Measurements from ENCODE around the gene GTPBP2.
"Not testable (repeated sequence)": the region's sequence is repeated elsewhere in the genome, so short reads cannot be mapped to it uniquely, and the experiment has no call there.

GTPBP2 gene

GRCh38 chr6:43606019-43606418 lies 23.0 kb downstream of the GTPBP2 start:
- no peak overlapping the region for H3K4me3 ChIP-seq (ENCODE audit: low read length)
- no peak for DNase-seq (ENCODE audit: low read depth, low spot score)
- H3K9me3 ChIP-seq (ENCODE audit: control insufficient read depth, insufficient read depth, low read length): no peaks in the 10 kb centered on the region
- WGBS (ENCODE audit: insufficient coverage, insufficient read length): no CpG with 5 or more reads among the region's 2 CpGs
- no peaks in the 10 kb centered on the region for H3K4me1 ChIP-seq (ENCODE audit: control insufficient read depth, insufficient read depth, low read length)
- no peaks in the 10 kb centered on the region; the same call in 1 of the 2 replicates for H3K36me3 ChIP-seq (ENCODE audit: control insufficient read depth, insufficient read depth, low read length)
- H3K27me3 ChIP-seq (ENCODE audit: control insufficient read depth, insufficient read depth, low read length): no peaks in the 10 kb centered on the region
- no peak overlapping the region for H3K27ac ChIP-seq (ENCODE audit: low read length)

DNA sequence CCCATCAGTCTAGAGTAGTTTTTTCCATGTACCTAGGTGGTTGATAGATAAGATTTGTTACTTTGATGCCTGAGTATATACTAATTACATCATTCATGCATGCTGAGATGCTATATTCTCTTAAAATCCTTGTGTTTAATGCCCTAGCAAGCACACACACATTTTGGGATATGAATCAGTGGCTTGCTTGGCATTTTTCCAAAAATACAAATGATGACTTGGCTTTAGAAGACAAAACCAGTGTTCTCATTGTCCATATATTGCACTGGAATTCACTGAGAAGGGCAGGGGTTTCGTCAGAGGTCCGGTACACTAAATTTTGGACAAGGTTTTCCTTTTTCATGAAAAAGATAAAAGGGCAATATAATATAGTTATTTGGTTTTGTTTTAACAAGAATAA lies 24.9 kb downstream of the GTPBP2 start:
- H3K27me3 ChIP-seq (ENCODE audit: control insufficient read depth, insufficient read depth, low read length): no peaks in the 10 kb centered on the region
- no peaks in the 10 kb centered on the region for H3K4me1 ChIP-seq (ENCODE audit: control insufficient read depth, insufficient read depth, low read length)
- H3K9me3 ChIP-seq (ENCODE audit: control insufficient read depth, insufficient read depth, low read length): no peaks in the 10 kb centered on the region
- no peaks in the 10 kb centered on the region for H3K36me3 ChIP-seq (ENCODE audit: control insufficient read depth, insufficient read depth, low read length)
- H3K27ac ChIP-seq (ENCODE audit: low read length): no peak overlapping the region
- WGBS (ENCODE audit: insufficient coverage, insufficient read length): no CpG with 5 or more reads among the region's 2 CpGs
- H3K4me3 ChIP-seq (ENCODE audit: low read length): no peak overlapping the region
- no peak for DNase-seq (ENCODE audit: low read depth, low spot score)

DNA sequence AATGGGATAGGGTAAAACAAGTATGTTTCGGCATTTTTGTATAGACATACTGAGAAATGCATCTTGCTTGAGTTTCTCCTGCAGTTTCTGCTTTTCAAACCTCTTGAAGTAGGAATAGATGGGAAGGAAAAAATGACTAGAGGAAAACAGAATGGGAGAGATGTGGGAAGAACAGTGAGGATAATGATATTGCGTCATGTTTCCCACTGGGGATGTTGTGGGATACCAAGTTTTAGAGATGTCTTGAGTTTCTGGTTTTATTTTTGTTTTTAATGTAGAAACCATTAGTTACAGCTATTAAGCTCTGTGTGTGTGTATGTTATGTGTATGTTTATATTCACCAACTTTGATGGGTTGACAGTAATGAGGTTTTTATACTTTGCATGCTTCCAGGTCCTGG lies 28.5 kb downstream of the GTPBP2 start:
- no CpG with 5 or more reads among the region's 2 CpGs for WGBS (ENCODE audit: insufficient coverage, insufficient read length)
- Histone ChIP-seq H3K27me3 (ENCODE audit: control insufficient read depth, insufficient read depth, low read length) (no peaks in the 10 kb centered on the region), H3K4me1 (ENCODE audit: control insufficient read depth, insufficient read depth, low read length) (no peaks in the 10 kb centered on the region), H3K36me3 (ENCODE audit: control insufficient read depth, insufficient read depth, low read length) (no peaks in the 10 kb centered on the region), H3K4me3 (ENCODE audit: low read length) (no peak overlapping the region), H3K9me3 (ENCODE audit: control insufficient read depth, insufficient read depth, low read length) (no peaks in the 10 kb centered on the region), H3K27ac (ENCODE audit: low read length) (no peak overlapping the region)
- DNase-seq (ENCODE audit: low read depth, low spot score): no peak

- no peak for DNase-seq (ENCODE audit: low read depth, low spot score)
- Histone ChIP-seq H3K9me3 (ENCODE audit: control insufficient read depth, insufficient read depth, low read length) (no peaks in the 10 kb centered on the region), H3K27ac (ENCODE audit: low read length) (no peak overlapping the region), H3K4me3 (ENCODE audit: low read length) (no peak overlapping the region), H3K27me3 (ENCODE audit: control insufficient read depth, insufficient read depth, low read length) (no peaks in the 10 kb centered on the region), H3K36me3 (ENCODE audit: control insufficient read depth, insufficient read depth, low read length) (no peaks in the 10 kb centered on the region), H3K4me1 (ENCODE audit: control insufficient read depth, insufficient read depth, low read length) (no peaks in the 10 kb centered on the region)
- no CpG with 5 or more reads among the region's 1 CpG for WGBS (ENCODE audit: insufficient coverage, insufficient read length)
These were observed 35.1 kb downstream of the GTPBP2 start for GRCh38 chr6:43593938-43594337.

- H3K4me1 ChIP-seq (ENCODE audit: control insufficient read depth, insufficient read depth, low read length); DNase-seq (ENCODE audit: low read depth, low spot score); H3K9me3 ChIP-seq (ENCODE audit: control insufficient read depth, insufficient read depth, low read length); H3K27me3 ChIP-seq (ENCODE audit: control insufficient read depth, insufficient read depth, low read length); H3K27ac ChIP-seq (ENCODE audit: low read length); H3K4me3 ChIP-seq (ENCODE audit: low read length); H3K36me3 ChIP-seq (ENCODE audit: control insufficient read depth, insufficient read depth, low read length): not testable (repeated sequence)
- no CpG with 5 or more reads among the region's 1 CpG for WGBS (ENCODE audit: insufficient coverage, insufficient read length)
These were observed 39.5 kb downstream of the GTPBP2 start for GRCh38 chr6:43589564-43589963.

DNA sequence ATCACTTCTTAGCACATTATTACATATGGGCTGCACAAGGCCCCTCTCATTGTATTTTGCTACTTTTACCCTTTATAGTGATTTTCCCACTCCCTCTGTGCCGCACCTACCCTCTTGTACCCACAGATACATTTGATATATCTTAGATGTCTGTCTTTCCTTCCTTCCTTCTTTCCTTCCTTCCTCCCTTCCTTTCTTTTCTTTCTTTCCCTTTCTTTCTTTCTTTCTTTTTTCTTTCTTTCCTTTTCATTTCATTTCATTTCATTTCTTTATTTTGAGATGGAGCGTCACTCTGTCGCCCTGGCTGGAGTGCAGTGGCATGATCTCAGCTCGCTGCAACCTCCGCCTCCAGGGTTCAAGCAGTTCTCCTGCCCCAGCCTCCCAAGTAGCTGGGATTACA lies 40.9 kb downstream of the GTPBP2 start:
- H3K36me3 ChIP-seq (ENCODE audit: control insufficient read depth, insufficient read depth, low read length): peaks cover 10% of the 10 kb centered on the region; the same call in 1 of the 2 replicates
- no peaks in the 10 kb centered on the region for H3K9me3 ChIP-seq (ENCODE audit: control insufficient read depth, insufficient read depth, low read length)

GRCh38 chr6:43584892-43585570 lies 44.0 kb downstream of the GTPBP2 start:
- H3K4me3 ChIP-seq (ENCODE audit: low read length): no peak overlapping the region
- H3K36me3 ChIP-seq (ENCODE audit: control insufficient read depth, insufficient read depth, low read length): peaks cover 10% of the 10 kb centered on the region; the same call in 1 of the 2 replicates
- no peaks in the 10 kb centered on the region for H3K4me1 ChIP-seq (ENCODE audit: control insufficient read depth, insufficient read depth, low read length)
- H3K9me3 ChIP-seq (ENCODE audit: control insufficient read depth, insufficient read depth, low read length): no peaks in the 10 kb centered on the region
- WGBS (ENCODE audit: insufficient coverage, insufficient read length): no CpG with 5 or more reads among the region's 7 CpGs
- H3K27me3 ChIP-seq (ENCODE audit: control insufficient read depth, insufficient read depth, low read length): peaks cover 2% of the 10 kb centered on the region; the same call in 1 of the 2 replicates
- H3K27ac ChIP-seq (ENCODE audit: low read length): no peak overlapping the region
- DNase-seq (ENCODE audit: low read depth, low spot score): no peak

More for the DNA sequence above, 40.9 kb downstream of the GTPBP2 start:
- Histone ChIP-seq H3K4me3 (ENCODE audit: low read length) (no peak overlapping the region), H3K4me1 (ENCODE audit: control insufficient read depth, insufficient read depth, low read length) (no peaks in the 10 kb centered on the region), H3K27ac (ENCODE audit: low read length) (no peak overlapping the region), H3K27me3 (ENCODE audit: control insufficient read depth, insufficient read depth, low read length) (peaks cover 2% of the 10 kb centered on the region; the same call in 1 of the 2 replicates)
- no CpG with 5 or more reads among the region's 5 CpGs for WGBS (ENCODE audit: insufficient coverage, insufficient read length)
- no peak for DNase-seq (ENCODE audit: low read depth, low spot score)

- WGBS (ENCODE audit: insufficient coverage, insufficient read length): no CpG with 5 or more reads among the region's 5 CpGs
- no peak overlapping the region for H3K4me3 ChIP-seq (ENCODE audit: low read length)
- H3K9me3 ChIP-seq (ENCODE audit: control insufficient read depth, insufficient read depth, low read length): no peaks in the 10 kb centered on the region
- H3K4me1 ChIP-seq (ENCODE audit: control insufficient read depth, insufficient read depth, low read length): no peaks in the 10 kb centered on the region
- H3K36me3 ChIP-seq (ENCODE audit: control insufficient read depth, insufficient read depth, low read length): peaks cover 10% of the 10 kb centered on the region; the same call in 1 of the 2 replicates
- peaks cover 2% of the 10 kb centered on the region; the same call in 1 of the 2 replicates for H3K27me3 ChIP-seq (ENCODE audit: control insufficient read depth, insufficient read depth, low read length)
- no peak for DNase-seq (ENCODE audit: low read depth, low spot score)
- H3K27ac ChIP-seq (ENCODE audit: low read length): no peak overlapping the region
These were observed 46.2 kb downstream of the GTPBP2 start for GRCh38 chr6:43582911-43583310.

- H3K9me3 ChIP-seq (ENCODE audit: control insufficient read depth, insufficient read depth, low read length): no peaks in the 10 kb centered on the region
- no peak for DNase-seq (ENCODE audit: low read depth, low spot score)
- H3K4me1 ChIP-seq (ENCODE audit: control insufficient read depth, insufficient read depth, low read length): no peaks in the 10 kb centered on the region; the same call in 1 of the 2 replicates
- H3K27me3 ChIP-seq (ENCODE audit: control insufficient read depth, insufficient read depth, low read length): no peaks in the 10 kb centered on the region
- H3K27ac ChIP-seq (ENCODE audit: low read length): no peak overlapping the region
- WGBS (ENCODE audit: insufficient coverage, insufficient read length): no CpG with 5 or more reads among the region's 2 CpGs
- no peak overlapping the region for H3K4me3 ChIP-seq (ENCODE audit: low read length)
- peaks cover 3% of the 10 kb centered on the region; the same call in 1 of the 2 replicates for H3K36me3 ChIP-seq (ENCODE audit: control insufficient read depth, insufficient read depth, low read length)
These were observed 49.9 kb downstream of the GTPBP2 start for GRCh38 chr6:43579171-43579570.

- WGBS (ENCODE audit: insufficient coverage, insufficient read length): no CpG with 5 or more reads among the region's 3 CpGs
- no peak overlapping the region for H3K27ac ChIP-seq (ENCODE audit: low read length)
- no peaks in the 10 kb centered on the region; the same call in 1 of the 2 replicates for H3K4me1 ChIP-seq (ENCODE audit: control insufficient read depth, insufficient read depth, low read length)
- no peak overlapping the region for H3K4me3 ChIP-seq (ENCODE audit: low read length)
- DNase-seq (ENCODE audit: low read depth, low spot score): no peak
- peaks cover under 1% of the 10 kb centered on the region; the same call in 1 of the 2 replicates for H3K36me3 ChIP-seq (ENCODE audit: control insufficient read depth, insufficient read depth, low read length)
- no peaks in the 10 kb centered on the region for H3K9me3 ChIP-seq (ENCODE audit: control insufficient read depth, insufficient read depth, low read length)
- no peaks in the 10 kb centered on the region for H3K27me3 ChIP-seq (ENCODE audit: control insufficient read depth, insufficient read depth, low read length)
These were observed 50.3 kb downstream of the GTPBP2 start for GRCh38 chr6:43578748-43579147.

Data from iPS DF 6.9 (cell line).